ENCODE data around the gene TSFM.

GRCh38 chr12:57754411-57755193 is 28.0 kb upstream of the TSFM start, which contains the start of gene MARCHF9:
- no peak for TF ChIP-seq CTCF (IDR thresholded peaks at IDR 0.05)
- no peak for TF ChIP-seq EZH2 (IDR thresholded peaks at IDR 0.05)
